ENCODE data around the gene COL12A1.

Gene COL12A1

DNA sequence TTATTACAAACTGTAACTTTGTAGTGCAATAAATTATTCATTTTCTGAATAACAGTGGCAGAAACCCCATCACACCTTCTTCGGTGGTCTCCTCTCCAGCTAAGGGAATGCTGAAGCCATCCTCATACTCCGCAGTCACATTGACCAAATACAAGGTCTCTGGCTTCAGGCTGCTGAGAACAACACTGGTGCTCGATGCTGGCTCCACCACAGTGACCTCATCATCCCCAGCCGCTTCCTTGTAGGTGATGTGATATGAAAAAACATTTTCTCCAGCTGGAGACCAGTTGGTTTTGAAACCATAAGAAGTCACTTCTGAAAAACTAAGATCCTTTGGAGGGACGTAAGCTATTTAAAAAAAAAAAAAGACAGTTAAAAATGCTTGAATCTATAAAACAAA lies 25.0 kb downstream of the COL12A1 start:
- DNase-seq, result no peak

DNA sequence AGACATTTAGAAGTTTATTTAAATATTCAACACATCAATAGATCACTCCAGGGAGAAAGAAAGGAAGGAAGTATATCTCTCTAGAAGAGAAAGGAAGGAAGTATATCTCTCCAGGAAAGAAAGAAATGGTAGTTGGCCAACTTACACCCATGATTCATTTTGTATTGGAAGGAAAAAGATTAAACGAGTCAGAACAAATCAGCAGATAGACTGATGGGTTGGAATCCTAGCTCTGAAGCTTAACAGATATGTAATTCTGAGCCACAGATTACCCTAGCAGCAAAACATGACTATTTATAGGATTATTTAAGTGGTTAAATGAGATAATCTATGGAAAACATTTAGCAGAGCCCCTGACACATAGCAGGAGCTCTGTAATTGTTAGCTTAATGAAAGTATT lies 27.1 kb downstream of the COL12A1 start:
- no peak for DNase-seq

DNA sequence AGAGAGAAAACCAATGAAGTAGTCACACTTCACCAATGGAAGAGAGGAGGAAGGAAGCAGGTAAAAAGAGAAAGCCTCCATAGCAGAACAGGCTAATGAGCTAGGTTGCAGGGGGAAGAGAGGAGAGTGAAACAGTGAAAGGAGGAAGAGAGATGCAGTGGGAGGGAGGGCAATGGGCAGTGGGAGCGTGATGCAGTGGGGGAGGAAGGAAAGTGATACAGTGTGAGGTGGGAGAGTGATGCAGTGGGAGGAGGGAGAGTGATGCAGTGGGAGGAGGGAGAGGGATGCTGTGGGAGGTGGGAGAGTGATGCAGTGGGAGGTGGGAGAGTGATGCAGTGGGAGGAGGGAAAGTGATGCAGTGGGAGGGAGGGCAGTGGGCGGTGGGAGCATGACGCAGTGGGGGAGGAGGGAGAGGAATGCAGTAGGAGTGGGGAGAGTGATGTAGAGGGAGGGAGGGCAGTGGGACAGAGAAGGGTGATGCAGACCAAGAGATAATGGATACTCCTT lies 29.7 kb downstream of the COL12A1 start:
- no peak for DNase-seq

DNA sequence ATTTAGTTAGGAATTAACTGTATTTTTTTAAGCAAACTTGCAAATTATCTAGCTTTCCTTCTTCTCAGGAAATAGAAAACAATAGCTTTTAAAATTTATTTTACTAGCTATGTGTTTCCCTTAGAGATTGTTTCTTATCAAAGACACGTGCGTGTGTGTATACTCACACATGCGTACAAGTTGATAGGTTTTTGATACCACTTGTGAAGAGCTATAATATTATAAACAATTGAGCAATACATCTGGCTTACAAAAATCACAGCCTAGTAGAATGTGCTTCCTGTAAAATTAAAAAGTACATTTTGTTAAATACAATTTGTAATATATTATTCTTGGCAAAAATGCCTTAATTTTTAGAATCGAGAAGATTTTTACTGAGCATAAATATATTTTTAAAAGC lies 33.9 kb downstream of the COL12A1 start:
- DNase-seq, result no peak

DNA sequence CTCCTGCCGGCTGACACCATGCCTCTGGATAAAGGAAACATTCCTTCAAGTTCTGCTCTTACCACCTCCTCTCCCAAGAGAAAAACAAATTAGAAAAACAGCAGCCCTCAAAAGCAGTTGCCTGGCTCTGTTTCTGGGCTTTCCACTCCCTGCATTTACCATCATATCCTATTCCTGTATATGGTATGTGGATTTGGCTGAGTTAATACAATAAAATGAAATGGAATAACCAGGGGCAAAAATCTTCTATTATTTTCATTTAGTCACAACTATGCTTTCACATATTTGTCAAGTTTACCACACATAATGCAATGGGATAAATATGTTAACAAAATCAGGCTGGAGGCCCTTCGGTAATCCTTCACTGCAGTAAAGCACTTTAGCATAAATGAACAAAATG lies 34.3 kb downstream of the COL12A1 start:
- no peak for DNase-seq

DNA sequence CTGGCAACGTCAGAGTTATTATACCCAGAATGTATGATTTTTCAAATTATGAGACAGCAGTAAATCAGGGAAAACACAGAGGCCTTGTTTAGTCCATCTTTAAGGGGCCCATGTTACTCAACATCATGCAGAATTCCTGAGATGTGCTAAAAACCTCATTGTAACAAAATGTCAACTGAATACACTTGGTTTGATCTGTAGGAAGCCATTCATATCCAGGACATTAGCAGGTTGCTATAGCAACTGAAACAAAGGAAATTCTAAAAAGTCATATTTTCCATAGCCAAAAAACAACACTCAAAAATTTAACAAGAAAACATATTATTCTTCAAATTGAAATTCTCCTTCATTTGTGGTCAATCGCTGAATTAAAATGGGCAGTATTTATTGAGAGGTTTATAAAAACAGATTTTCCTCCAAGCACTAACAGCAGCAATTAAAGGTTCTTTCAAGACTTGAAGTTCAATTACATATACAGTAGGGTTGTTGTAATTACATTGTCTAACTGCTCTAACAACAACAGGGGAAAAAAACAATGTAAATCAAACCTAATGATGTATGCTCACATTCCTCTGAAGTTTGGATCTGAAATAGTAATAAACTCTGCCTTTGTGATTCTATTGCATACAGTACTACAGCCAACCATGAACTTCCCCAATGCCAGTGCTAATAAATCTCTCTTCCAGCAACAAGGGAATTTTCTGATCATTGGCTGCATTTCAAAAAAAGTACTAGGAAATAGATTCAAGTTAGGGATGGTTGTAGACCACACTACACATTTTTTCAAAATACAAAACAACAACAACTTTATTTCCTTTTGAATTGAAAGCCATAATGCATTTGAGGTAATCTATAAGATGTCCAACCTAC lies 34.9 kb downstream of the COL12A1 start:
- no peak for DNase-seq

DNA sequence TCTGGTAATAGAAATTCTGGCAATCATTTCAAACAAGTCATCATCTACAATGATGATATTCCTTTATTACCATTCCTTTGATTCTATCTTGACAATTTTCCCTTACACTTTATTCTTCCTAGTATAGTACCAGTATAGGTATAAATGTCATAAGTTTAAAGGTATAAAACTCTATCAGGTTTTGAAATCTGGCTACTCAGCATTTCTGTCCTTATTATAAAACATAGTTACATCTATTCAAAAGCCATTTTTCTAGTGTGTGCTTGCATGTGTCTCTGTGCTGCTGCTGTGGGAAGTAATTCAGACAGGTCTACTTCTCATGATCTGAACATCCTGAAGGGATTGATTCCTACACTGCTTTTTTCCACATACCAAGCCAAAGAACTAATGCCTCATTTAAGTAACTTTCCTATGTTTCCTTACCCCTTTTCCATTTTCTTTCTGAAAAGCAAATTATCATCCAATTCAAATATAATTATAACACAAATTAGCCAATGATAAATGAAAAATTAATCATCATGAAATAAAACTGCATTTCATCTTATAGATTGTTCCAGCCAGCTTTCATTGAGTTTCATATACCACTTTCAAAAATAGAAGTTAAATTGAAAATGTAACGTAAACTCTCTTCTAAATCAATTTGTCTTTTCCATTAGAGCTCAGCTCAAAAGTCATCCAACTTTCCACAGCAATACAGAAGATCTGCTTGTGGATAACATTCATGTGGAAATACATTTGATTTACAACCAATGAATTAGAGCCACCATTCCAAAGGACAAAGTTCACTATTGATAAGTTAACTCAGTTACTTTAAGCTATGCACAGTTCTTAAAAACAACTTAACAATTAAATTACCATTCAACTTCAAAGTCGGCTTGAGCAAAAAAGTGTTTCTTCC lies 35.9 kb downstream of the COL12A1 start:
- no peak for DNase-seq

DNA sequence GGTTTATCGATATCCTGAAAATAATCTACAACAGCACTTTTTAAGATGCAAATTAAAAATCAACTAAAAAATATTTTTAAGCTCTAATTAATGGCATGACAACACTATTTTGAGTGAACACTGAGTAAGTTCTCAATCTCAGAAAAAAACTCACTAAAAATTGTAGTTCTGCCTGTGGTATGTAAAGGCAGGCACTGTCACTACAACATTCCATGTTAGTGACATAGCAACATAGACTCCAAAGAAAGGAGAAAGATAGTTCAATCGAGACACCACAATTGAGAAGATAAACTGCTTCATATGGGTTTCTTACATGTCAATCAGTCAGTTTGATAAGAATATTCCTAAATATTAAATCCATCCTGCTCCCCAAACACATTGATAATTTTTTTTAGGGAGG lies 38.0 kb downstream of the COL12A1 start:
- no peak for DNase-seq

DNA sequence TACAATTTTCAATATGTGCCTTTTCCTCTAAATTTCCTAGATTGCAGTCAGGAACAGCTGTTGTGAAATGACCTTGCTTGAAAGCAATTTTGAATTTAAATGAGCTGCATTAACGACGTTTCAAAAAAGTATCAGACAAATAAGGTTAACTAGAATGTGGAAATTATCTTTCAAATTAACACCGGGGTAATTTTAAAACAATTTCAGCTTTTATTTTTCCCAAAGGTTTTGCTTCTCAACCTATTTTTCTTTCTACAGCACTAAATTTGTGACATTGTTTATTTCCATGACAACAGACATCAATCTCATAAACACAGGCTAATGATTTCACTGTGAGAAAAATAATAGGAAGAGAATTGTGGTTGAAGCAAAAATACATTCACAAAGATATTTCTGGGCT lies 38.5 kb downstream of the COL12A1 start:
- no peak for DNase-seq

DNA sequence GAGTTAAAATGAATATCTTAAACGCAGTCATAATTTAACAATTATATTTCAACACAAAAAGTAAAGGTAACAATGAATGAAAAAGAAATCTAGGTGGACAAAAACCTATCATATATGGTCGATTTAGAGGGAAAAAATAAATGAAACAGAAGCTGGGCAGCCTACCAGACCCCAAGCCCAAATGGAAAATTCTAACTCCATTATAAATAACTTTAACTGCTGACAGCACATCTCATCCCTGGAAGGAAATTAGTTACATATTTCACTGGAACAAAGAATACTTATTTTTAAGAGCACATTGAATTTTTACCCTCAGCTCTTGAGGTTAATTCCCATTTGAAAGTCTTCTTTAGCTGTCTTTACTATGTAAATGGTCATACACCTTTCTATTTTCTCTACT lies 39.1 kb downstream of the COL12A1 start:
- no peak for DNase-seq

DNA sequence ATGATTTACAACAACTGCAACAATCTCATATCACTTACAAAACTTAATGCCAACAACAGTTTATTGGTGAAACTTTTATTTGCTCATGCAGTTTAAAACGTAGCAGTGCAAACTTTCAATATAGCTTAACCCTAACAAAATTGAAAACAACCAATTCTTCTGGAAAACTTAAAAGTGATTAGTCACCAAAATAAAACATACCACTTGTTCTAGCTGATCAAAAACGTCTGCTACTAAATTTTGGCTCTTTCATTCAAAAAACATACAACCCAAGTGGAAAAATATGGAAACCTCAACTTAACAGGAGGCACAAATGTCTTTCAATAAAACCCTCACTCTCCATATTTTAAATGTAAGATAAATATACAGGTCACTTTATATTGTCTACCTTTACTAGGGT lies 39.6 kb downstream of the COL12A1 start:
- DNase-seq, result no peak

DNA sequence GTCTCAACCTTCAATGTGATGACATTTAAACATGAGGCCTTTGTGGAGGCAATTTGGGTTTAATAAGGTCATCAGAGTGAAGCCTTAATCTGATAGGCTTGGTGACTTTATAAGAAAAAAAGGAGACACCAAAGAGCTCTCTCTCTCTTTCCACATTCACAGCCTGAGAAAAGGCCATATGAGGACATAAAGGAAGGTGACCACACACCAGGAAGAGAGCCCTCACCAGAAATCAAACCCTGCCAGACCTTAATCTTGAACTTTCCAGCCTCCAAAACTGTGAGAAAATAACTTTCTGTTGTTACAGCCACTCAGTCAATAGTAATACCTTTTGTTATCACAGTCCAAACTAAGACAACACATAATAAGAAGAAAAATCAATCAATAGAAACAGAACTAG lies 47.7 kb downstream of the COL12A1 start:
- DNase-seq, result no peak

DNA sequence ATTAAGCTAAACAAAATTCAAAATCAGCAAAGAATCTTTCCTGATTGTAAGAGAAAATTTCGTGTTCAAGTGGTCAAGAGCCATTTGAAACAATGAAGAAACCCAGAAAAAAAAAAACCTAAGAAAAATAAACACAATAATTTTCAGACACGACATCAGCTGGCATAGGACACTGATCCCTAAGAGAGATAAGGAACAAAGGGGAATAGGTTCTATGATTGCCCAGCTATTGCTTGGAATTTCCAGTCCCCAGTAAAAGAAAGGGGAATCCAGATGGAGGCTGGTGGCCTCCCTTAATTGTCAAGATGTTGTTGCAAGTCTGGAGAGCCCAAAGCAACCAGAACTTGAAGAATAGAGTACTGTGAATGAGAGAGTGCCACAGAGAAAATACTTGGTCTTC lies 48.5 kb downstream of the COL12A1 start:
- no peak for DNase-seq

DNA sequence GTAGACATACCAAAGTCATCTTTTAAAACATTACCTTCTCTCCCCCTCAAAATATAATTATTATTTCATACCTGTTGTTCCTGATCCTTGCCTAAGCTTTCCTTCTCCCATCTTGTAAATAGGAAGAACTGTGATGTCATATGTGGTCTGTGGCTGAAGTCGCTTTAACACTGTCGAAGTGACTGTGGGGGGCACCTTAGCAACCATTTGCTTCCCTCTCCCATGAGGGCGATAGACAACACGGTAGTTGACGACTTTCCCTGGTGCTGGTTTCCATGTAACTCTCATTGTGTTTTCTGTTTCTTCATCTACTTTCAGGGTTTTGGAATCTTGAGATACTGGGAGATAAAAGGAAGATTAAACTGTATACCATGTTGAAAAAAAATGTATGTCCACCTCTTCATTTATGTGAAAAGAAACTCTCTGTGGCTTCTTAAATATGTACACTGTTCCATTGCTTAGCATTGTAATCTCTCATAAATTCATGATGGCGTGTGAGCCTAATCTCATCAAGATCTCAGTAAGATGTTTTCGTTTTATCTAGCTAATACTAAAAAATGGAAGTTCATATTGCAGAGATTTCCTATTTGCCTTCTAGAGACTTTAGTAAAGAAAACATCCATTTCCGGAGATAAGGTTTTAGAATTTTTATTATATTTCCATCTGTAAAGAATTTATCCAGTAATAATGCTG lies 49.5 kb downstream of the COL12A1 start:
- no peak for DNase-seq

DNA sequence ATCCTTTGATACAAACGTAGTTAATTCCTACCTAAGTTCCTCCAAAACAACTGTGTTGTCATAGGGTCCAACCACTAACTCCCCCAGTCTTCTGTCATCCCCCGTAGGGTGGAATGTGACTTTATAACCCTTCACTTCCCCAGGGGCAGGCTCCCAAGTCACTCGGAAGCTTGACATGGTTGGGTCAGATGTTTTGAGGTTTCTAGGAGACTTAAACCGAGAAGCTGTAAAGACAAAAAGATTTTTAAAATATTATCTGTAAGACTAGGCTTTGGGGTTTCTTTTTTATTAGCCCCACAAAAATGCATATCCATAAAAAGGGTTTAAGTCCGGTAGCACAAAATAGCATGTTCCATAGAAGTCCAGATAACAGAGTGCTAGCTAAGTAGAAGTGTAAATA lies 50.2 kb downstream of the COL12A1 start:
- DNase-seq, result no peak

DNA sequence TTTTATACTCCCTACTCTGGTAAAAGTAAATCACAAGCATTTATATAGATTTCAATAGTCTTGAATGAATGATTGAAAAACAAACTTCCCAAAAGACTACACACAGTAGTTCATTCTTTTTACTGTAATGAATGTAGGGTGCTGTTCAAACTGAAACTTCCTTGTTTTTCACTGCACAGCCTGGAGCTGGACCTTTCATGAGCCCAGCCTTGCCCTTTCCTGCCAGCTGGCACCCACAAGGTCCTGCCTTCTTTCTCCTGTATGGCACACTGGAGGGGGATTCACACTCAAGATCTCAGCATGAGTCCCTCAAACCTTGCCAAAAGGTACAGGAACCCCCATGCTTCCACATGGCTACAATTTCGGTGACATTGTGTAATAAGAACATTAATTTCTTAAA lies 50.9 kb downstream of the COL12A1 start:
- DNase-seq, result no peak

DNA sequence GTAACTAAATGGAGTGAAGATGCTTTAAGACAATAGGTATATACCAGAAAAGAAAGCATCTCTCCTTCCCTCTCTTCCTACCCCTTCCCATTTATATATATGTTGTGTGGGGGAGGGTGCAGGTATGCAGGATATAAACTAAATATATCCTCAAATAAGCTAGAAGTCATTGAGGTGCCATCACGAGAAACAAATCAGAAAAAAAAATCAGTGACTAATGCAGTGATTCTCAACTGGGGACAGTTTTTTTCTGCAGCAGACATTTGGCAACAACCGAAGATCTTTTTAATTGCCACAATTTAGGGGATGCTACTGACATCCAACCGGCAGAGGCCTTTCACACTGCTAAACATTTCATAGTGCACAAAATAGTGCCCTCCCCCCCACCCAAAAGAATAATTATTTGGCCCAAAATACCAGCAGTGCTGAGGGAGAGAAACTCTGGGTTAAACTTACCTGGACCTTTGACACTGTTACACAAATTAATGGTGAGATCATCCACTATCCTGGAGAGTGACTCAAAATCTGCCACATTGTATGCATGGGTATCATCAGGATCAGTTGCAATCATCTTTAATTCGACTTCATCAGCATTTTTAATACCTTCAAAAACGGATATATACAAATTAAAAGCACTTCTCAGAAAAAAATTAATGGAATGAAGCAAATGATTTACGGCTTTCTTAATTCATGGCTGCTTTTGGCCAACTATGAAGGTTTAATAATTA lies 55.0 kb downstream of the COL12A1 start:
- DNase-seq, result no peak

DNA sequence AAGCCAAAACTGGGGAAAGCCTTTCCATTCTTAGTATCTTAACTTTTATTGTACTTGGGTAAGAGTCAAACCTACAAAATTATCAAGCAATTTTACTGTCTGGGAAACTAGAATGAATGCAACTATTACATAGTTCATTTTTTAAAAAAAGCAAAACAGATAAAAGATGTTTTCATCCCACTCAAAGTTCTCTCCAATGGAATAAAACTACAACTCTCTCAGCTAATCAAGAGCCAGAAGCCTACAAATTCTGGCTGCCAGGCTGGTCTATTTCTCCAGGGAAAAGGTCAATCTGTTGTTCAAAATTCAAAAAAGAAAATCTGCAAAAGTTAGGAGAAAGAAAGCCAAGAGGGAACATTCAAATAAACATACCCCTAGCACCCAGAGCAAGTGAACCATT lies 56.2 kb downstream of the COL12A1 start:
- DNase-seq, result peak in 1 of 56 donors; percentile 0

DNA sequence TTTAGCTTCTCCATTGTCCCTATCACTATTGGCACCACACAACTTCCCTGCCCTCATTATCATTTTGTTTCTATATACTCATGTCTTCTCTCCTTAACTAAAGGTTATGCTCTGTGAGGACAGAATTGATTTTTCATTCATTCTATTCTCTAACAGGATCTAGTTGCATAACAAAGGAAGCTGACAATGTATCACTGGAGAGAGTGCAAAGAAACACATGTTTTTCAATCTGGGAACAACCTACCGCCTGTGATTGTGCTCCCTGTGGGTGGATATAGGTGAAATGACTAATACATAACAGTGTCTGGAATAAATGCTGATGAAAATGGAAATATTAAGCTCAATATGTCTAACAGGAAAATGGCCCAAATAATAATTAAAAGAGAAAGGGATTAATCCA lies 56.6 kb downstream of the COL12A1 start:
- peak in 5 of 56 donors; percentile 0 to 16 (median 10) for DNase-seq

DNA sequence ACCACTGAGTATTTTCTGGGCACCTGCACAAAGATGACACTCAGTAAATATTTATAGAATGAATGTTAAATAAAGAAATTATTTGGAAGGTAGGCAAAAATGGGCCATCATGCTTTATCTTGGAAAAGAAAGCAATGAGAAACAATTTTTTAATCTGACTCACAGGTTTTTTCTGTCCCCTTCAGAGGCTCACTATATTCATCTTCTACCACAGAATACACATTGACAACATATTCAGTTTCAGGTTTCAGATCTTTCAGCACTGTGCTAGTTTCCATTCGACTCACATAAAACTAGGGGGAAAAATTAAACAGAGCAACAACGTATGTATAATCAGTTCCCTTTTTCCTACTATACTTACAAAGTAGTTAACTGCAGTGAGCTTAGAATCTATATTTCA lies 58.3 kb downstream of the COL12A1 start:
- no peak for DNase-seq

DNA sequence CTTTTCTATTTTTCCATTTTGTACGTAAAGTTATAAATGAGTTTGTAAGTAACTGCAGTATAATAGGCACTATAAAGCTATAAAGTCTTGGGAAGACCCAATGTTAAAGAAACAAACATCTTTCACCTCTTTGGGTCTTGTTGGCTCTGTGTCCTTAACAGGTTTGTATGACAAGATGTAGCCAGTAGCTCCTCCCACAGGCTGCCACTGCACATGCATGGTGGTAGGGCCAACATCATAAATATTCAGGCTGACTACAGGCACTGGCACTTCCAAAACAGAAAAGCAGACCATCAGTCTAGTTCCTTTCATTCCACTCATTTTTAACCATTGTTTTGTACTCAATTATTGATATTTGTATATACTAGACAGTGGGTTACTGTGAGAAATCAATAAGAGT lies 59.9 kb downstream of the COL12A1 start:
- DNase-seq, result no peak
